Measurements from ENCODE around the gene PHRF1.
A peak's percentile ranks its signal among the peaks of the same experiment; 100 is the strongest.
"Not testable (repeated sequence)": the region's sequence is repeated elsewhere in the genome, so short reads cannot be mapped to it uniquely, and the experiment has no call there.

Gene PHRF1

GRCh38 chr11:567629-568292 lies 8.5 kb upstream of the PHRF1 start:
- no peaks in the 10 kb centered on the region for H3K36me3 ChIP-seq (ENCODE audit: insufficient read depth, low read length)
- no peaks in the 10 kb centered on the region for H3K9me3 ChIP-seq (ENCODE audit: low read length)
- H2AFZ ChIP-seq (ENCODE audit: low read depth, low read length), result peak overlapping the region; percentile 72
- H3K4me3 ChIP-seq (ENCODE audit: low read length), result peak overlapping the region; percentile 58
- H3K4me1 ChIP-seq (ENCODE audit: insufficient read depth, low read length), result peaks cover 13% of the 10 kb centered on the region
- H3K27me3 ChIP-seq (ENCODE audit: insufficient read depth, low read length), result no peaks in the 10 kb centered on the region

- Histone ChIP-seq H2AFZ (ENCODE audit: low read depth, low read length) (peak overlapping the region; percentile 72), H3K4me3 (ENCODE audit: low read length) (peak overlapping the region; percentile 58), H3K36me3 (ENCODE audit: insufficient read depth, low read length) (no peaks in the 10 kb centered on the region), H3K27me3 (ENCODE audit: insufficient read depth, low read length) (peaks cover 4% of the 10 kb centered on the region), H3K4me1 (ENCODE audit: insufficient read depth, low read length) (peaks cover 13% of the 10 kb centered on the region), H3K9me3 (ENCODE audit: low read length) (no peaks in the 10 kb centered on the region)
Observed at GRCh38 chr11:568306-569157, 7.7 kb upstream of the PHRF1 start.

GRCh38 chr11:569158-569885 lies 6.9 kb upstream of the PHRF1 start:
- H3K27me3 ChIP-seq (ENCODE audit: insufficient read depth, low read length), result peaks cover 5% of the 10 kb centered on the region
- H2AFZ ChIP-seq (ENCODE audit: low read depth, low read length), result peak overlapping the region; percentile 72
- H3K9me3 ChIP-seq (ENCODE audit: low read length), result no peaks in the 10 kb centered on the region
- peak overlapping the region; percentile 58 for H3K4me3 ChIP-seq (ENCODE audit: low read length)
- H3K36me3 ChIP-seq (ENCODE audit: insufficient read depth, low read length), result no peaks in the 10 kb centered on the region
- H3K4me1 ChIP-seq (ENCODE audit: insufficient read depth, low read length), result peaks cover 13% of the 10 kb centered on the region

GRCh38 chr11:571802-572185 lies 4.5 kb upstream of the PHRF1 start:
- H3K4me3 ChIP-seq (ENCODE audit: low read length), result no peak overlapping the region
- no peaks in the 10 kb centered on the region for H3K9me3 ChIP-seq (ENCODE audit: low read length)
- H2AFZ ChIP-seq (ENCODE audit: low read depth, low read length), result no peak overlapping the region
- peaks cover 22% of the 10 kb centered on the region for H3K4me1 ChIP-seq (ENCODE audit: insufficient read depth, low read length)
- peaks cover 9% of the 10 kb centered on the region for H3K27me3 ChIP-seq (ENCODE audit: insufficient read depth, low read length)
- H3K36me3 ChIP-seq (ENCODE audit: insufficient read depth, low read length), result no peaks in the 10 kb centered on the region

GRCh38 chr11:573146-573759 lies 3.0 kb upstream of the PHRF1 start:
- no peaks in the 10 kb centered on the region for H3K36me3 ChIP-seq (ENCODE audit: insufficient read depth, low read length)
- H3K4me1 ChIP-seq (ENCODE audit: insufficient read depth, low read length), result peaks cover 26% of the 10 kb centered on the region

GRCh38 chr11:574031-574570 lies 2.2 kb upstream of the PHRF1 start:
- not testable (repeated sequence) for H3K4me3 ChIP-seq (ENCODE audit: low read length)

More at GRCh38 chr11:573146-573759, 3.0 kb upstream of the PHRF1 start:
- Histone ChIP-seq H2AFZ (ENCODE audit: low read depth, low read length) (no peak overlapping the region), H3K9me3 (ENCODE audit: low read length) (no peaks in the 10 kb centered on the region), H3K27me3 (ENCODE audit: insufficient read depth, low read length) (peaks cover 9% of the 10 kb centered on the region), H3K4me3 (ENCODE audit: low read length) (no peak overlapping the region)

GRCh38 chr11:574632-575312 lies 1.5 kb upstream of the PHRF1 start:
- H3K27me3 ChIP-seq (ENCODE audit: insufficient read depth, low read length), result peaks cover 9% of the 10 kb centered on the region
- peaks cover 4% of the 10 kb centered on the region for H3K36me3 ChIP-seq (ENCODE audit: insufficient read depth, low read length)
- H2AFZ ChIP-seq (ENCODE audit: low read depth, low read length), result peak overlapping the region; percentile 98
- no peaks in the 10 kb centered on the region for H3K9me3 ChIP-seq (ENCODE audit: low read length)
- H3K4me3 ChIP-seq (ENCODE audit: low read length), result peak overlapping the region; percentile 76
- peaks cover 28% of the 10 kb centered on the region for H3K4me1 ChIP-seq (ENCODE audit: insufficient read depth, low read length)

More at GRCh38 chr11:574031-574570, 2.2 kb upstream of the PHRF1 start:
- peaks cover 27% of the 10 kb centered on the region for H3K4me1 ChIP-seq (ENCODE audit: insufficient read depth, low read length)
- not testable (repeated sequence) for H3K9me3 ChIP-seq (ENCODE audit: low read length); H2AFZ ChIP-seq (ENCODE audit: low read depth, low read length); H3K27me3 ChIP-seq (ENCODE audit: insufficient read depth, low read length); H3K36me3 ChIP-seq (ENCODE audit: insufficient read depth, low read length)

GRCh38 chr11:575313-575995 lies 816 bp upstream of the PHRF1 start:
- Histone ChIP-seq H3K36me3 (ENCODE audit: insufficient read depth, low read length) (peaks cover 4% of the 10 kb centered on the region), H2AFZ (ENCODE audit: low read depth, low read length) (peak overlapping the region; percentile 98), H3K27me3 (ENCODE audit: insufficient read depth, low read length) (peaks cover 9% of the 10 kb centered on the region), H3K9me3 (ENCODE audit: low read length) (no peaks in the 10 kb centered on the region), H3K4me1 (ENCODE audit: insufficient read depth, low read length) (peaks cover 31% of the 10 kb centered on the region), H3K4me3 (ENCODE audit: low read length) (peak overlapping the region; percentile 76)

- Histone ChIP-seq H3K27me3 (ENCODE audit: insufficient read depth, low read length) (peaks cover 9% of the 10 kb centered on the region), H3K36me3 (ENCODE audit: insufficient read depth, low read length) (peaks cover 14% of the 10 kb centered on the region), H2AFZ (ENCODE audit: low read depth, low read length) (no peak overlapping the region), H3K9me3 (ENCODE audit: low read length) (no peaks in the 10 kb centered on the region), H3K4me3 (ENCODE audit: low read length) (peak overlapping the region; percentile 99), H3K4me1 (ENCODE audit: insufficient read depth, low read length) (peaks cover 31% of the 10 kb centered on the region)
Observed at GRCh38 chr11:576811-577610, 741 bp downstream of the PHRF1 start.

GRCh38 chr11:577611-577894 lies 1.3 kb downstream of the PHRF1 start:
- no peak overlapping the region for H2AFZ ChIP-seq (ENCODE audit: low read depth, low read length)
- H3K36me3 ChIP-seq (ENCODE audit: insufficient read depth, low read length), result peaks cover 14% of the 10 kb centered on the region
- H3K9me3 ChIP-seq (ENCODE audit: low read length), result no peaks in the 10 kb centered on the region
- peaks cover 31% of the 10 kb centered on the region for H3K4me1 ChIP-seq (ENCODE audit: insufficient read depth, low read length)
- H3K4me3 ChIP-seq (ENCODE audit: low read length), result peak overlapping the region; percentile 99
- peaks cover 9% of the 10 kb centered on the region for H3K27me3 ChIP-seq (ENCODE audit: insufficient read depth, low read length)

GRCh38 chr11:578276-579035 lies 2.2 kb downstream of the PHRF1 start:
- Histone ChIP-seq H3K27me3 (ENCODE audit: insufficient read depth, low read length) (peaks cover 5% of the 10 kb centered on the region), H3K4me3 (ENCODE audit: low read length) (peak overlapping the region; percentile 99), H2AFZ (ENCODE audit: low read depth, low read length) (no peak overlapping the region), H3K4me1 (ENCODE audit: insufficient read depth, low read length) (peaks cover 31% of the 10 kb centered on the region), H3K36me3 (ENCODE audit: insufficient read depth, low read length) (peaks cover 17% of the 10 kb centered on the region), H3K9me3 (ENCODE audit: low read length) (no peaks in the 10 kb centered on the region)

All from neuron (in vitro differentiated cells).